KG1 (cell line): Measurements from ENCODE around the gene ULK4.

Source experiments
- DNase-seq: peaks from one replicate; lab custom pipeline; 2025; lab: John Stamatoyannopoulos, UW

Gene ULK4

DNA sequence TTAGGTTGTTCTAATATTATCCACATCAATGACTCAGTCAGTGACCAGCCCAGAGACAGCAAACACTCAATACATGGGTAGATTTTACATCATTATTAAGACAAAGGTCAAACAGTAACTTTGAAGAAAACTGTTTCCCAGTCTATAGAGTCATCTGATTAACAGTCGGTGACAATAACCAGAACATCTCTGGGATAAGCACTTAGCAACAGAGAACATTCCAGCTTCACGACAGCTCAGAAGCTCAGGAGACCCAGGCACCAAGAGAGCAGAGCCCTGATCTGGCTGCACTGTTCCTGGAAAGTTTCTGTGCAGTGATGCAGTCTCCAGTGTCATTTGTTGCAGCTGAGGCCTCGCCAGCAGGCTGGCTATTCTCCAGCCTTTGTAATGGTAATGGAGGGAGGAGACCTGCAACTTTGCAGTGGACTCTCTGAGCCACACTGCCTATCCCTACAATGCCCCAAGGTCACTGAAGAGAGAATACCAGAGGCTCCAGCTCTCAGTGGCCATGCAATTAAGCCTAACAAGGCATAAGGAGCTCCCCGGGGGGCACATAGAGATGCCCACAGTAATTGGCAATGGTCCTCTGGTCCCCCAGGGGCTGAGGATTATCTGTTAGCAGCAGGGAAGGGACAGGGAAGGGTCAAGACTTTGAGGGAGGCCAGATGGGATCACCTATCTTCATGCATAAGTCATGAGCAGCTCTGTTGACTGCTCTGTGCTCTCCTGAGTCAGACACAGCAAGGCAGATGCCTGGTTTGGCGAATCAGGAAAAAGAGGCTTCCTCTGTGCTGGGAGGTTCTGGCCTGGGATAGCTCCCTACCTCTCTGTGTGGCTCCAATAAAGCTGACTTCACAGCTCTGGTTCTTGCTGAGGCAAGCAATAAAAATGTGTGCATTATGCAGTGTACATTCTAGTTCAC lies 599.0 kb downstream of the ULK4 start:
- DNase-seq: no peak

DNA sequence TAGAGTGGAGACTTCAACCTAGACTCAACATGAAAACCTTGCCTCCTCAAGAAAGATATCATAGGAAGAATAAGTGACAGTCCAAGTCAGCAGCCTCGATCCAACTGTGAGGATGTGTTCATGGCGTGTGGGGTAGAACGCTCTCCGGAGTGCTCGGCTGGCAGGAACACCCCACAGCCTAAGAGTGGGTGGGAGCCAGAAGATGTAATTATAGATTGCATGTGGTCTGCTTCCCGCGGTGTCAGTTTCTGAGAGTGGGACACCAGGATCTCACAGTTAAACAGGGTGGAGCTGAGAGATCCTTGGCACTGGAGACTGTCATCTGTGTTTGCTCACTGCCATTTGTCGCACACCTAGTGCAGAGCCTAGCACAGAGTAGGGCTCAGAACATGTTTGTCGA lies 604.6 kb downstream of the ULK4 start:
- DNase-seq: no peak

DNA sequence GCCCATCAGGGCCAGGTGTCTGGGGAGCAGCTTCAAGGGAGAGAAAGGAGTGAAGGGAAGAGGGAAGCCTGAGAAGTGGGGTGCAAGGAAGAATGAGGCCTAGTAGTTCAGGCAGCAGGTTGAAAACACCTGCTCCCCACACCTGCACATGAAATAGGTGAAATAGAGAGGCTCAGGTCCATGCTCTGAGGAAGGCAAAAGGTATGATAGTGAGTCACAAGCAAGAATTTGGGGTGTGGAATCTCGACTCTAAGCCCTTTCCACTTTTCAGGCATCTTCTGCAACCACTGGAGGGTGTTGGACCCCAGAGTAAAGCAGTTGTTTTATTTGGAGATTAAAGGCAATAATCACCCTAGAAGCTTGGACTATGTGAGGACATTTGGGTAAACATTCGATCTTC lies 605.1 kb downstream of the ULK4 start:
- no peak for DNase-seq

DNA sequence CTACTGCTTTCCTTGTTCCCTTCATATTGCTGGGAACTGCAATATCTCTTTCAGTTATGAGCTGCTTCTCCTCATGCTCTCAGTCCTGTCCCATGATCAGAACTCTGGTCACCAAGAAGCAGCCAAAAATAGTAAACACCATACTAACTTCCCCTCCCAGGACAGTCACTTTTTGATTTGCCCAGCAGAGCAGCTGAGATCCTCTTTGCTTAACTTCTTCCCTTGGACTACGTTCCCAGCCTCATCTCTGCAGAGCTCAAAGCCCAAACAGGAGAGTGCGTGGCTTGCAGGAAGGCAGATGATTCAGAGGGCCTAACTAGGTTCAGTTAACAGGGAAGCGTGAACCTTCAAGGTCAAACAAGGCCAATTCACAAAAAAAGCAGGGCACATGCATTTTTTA lies 609.4 kb downstream of the ULK4 start:
- no peak for DNase-seq

DNA sequence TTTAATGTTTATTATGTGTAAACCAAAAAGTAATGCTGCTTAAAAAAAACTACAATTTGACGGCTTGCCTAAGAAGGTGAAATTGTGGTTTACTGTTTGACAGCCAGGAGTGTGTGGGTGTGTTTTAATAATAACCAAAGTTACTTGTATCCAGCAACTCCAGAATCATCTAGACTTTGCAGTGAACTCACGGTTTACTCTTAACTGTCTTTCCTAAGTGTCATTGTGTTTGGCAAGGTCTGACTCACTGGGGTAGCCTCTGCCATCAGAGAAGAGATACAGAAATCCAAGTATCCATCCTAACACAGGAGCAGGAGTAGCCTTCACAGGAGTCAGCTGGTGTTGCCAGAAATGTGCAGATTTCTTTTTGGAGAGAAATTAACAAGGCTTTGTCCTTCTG lies 611.5 kb downstream of the ULK4 start:
- no peak for DNase-seq

DNA sequence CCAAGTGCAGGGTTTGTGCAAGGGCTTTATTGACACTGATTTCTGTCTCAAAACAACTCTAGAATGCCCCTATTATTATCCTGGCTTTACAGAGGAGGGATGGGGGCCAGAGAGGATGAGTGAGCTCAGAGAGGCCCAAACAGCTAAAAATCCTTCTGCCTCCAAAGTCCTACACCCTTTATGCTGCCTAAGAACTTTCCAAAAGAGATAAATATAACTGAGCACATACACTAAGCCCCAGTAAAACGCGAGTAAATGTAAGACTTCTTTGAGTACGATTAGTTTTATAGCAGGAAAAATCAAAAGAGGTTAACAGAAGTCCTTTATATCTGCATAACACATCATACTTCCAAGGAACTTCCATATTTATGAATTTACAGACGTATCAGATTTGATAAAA lies 613.5 kb downstream of the ULK4 start:
- DNase-seq: no peak

DNA sequence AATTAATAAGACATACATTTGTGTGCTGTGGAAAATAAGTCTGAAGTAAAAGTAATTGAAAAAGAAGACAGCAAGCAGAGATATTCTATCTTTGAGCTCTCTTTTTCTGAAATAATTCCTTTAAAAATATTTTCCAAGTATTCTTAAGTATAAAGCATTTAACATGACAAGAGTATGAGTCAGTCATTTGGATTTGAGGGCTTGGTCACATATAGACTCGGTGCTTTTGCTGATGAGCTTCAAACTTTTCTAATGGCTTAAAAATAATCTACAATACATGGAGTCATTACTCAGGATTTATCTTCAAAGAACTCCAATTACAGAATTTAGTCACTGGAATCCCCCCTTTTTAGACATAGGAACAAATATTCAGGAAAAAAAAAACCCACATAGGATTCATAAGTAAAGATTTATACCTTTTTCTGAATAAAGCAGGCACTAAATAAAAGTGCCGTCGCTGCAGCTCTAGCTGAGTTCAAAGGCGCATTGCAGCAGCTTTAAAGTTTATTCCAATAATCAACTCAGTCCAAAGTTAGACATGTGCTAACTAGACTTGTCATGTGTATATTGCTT lies 615.1 kb downstream of the ULK4 start:
- no peak for DNase-seq

DNA sequence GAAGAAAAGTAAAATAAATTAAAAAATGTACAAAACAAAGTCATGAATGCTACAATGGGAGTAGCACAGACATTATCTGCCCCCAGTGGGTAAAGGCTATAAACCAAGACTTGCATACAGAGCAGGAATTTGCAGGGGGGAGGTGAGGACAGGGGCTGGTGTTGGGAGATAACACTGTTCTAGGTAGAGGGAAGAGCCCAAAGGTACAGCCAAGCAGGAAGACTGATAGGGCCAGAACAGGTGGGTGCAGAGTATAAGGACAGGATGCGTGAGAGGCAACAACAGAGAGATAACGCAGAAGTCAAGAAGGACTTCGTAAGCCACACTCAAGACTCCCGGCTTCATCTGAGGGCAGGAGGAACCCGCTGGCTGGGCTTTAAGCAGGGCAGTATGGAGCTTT lies 616.1 kb downstream of the ULK4 start:
- DNase-seq: no peak

DNA sequence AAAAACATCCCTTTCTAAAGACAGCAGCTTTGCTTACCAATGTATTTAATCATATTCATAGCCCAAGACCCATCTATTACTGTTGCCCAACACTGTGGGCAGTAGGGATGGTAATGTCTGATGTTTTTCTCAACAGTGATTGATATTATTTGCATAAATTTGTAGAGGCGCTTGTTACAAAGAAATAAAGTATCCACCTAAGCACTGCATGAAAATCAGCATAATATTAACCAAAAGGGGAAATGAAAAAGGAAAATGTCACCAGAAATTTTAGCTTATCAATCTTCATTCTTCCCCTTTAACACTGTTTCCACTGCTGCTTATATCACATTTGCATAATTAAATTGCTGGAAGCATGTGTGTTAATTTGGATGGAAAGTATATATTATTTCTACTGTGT lies 622.1 kb downstream of the ULK4 start:
- DNase-seq: no peak

DNA sequence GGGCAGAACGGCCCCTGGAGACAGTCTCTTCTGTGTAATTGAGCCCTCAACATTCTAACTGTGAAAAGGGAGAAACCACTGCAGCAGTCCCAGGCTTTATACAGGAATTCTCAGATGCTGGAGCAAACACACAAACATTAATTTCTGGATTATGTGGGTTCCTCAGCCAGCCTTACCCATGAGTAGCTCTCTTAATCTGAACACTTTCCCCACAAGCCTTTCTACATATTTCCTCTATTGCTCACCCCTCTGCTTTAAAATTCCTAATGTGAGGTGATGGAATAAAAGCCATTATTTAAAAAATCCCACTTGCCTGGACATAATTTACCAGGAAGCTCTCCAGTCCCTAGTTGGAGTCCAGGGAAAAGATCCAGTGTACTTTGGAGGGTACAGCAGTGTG lies 623.6 kb downstream of the ULK4 start:
- DNase-seq: no peak

DNA sequence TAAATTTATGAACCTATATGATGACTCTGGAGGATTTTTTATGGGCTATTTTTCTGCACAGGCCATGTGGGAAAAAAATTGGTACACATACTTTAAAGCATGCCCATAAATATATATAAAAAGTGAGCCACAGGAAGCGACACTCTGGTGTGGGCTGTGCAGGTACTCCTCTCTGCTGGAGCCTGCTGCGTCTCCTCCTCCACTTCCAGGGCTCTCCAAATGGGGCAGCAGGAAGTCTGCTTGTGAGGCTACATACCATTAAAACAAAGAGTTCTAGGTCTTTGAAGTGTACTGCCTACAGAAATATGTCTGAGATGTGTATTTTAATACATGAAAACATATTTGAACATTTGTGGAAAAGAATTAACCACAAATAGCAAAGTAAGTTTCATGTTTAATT lies 627.5 kb downstream of the ULK4 start:
- no peak for DNase-seq

DNA sequence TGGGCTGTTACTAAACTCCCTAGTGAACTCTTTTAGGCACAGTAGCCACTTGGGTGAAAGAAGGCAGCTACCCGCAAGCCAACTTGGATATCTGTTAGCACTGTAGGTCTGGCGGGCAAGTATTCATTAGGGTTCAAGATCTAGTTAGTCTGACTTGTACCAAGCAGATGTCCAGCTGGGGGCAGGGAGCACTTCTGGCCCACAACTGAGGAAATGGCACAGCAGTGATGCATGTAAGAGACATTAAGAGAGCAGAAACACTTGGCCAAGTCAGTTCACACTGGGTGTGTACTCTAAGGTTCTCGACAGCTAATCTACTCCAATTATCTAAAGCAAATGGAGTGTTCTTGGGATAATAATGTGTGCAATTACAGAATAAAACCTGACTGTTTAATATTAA lies 630.9 kb downstream of the ULK4 start:
- no peak for DNase-seq

DNA sequence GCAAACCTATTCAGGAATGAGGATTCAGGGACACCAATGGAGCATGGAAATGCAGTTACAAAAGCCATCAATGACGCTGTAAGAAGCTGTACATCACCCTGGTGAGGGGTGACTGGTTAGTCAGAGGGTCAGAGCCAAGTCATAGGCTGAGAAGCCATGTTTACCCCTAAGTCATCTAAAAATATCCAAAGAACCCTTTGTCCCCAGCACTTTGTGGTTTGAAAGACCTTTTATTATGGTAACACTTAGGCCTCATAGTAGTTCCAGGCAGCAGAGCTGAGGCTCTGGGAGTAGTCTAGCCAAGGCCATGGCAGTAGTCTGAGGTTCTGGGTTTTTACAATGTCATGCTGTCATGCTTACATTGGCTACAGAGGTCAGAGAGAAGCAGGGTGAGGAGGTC lies 631.4 kb downstream of the ULK4 start:
- no peak for DNase-seq

DNA sequence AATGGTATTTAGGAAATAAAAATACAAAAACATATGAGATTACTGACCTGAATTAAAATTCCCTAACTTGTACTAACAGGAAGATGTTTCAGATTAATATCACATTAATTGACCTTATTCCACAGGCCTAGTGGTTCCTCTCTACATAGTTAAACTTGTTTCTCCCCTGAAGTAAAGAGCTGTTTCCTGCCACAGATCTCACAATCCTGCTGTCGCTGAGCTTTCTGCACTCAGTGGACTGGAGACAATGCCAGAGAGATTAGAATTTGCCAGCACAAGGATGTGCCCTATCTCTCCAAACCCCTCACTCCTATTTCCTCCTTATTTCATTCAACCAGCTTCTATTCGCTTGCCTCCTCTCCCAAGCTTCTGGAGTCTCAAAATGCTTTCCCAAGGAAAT lies 632.0 kb downstream of the ULK4 start:
- no peak for DNase-seq

DNA sequence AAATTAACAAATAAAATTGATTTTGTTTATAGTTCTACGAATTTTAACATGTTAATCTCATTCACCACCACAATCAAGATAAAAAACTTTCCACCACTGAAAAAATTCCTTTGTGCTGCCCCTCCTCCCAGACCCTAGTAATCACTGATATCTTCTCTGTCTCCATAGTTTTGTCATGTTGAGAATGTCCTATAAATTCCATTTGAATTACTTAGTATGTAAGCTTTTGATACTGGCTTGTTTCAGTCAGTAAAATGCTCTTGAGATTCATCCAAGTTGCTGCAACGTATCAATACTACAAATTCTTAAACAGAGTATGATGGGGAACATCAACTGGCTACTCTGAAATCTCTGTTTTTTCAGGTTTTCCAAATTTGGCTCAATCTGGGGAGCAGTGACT lies 633.0 kb downstream of the ULK4 start:
- DNase-seq: no peak

DNA sequence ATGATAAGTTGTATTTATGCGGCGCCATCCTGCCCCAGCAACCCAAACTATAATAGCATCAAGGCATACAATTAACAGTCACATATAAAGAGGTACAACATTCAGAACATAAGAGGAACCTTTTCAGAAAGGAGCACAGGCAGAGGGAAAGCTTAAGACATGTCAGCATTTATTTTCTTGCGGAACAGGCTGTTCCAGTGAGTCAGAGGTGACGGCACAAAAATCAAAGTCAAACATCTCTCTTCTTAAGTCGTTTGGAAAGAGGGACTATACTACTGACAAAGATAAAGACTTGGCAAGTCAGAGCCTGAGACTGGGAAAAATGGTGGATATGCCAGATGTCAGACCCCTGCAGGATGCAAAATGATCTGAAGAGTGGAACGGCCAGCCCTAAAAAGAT lies 634.2 kb downstream of the ULK4 start:
- no peak for DNase-seq

DNA sequence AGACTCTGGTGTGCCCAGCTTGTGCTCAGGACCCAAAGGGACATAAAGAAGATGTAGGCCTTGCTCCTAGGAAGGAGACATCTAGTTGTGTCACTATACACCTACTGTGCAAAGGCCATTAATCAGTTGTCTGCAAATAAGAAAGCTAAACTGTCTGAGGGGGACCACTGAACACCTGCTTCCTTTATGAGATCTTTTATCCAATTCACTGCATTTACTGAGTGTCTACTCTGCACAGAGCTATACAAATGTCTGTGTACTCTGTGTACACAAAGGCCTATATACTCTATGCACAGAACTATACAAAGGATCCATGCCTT lies 637.8 kb downstream of the ULK4 start:
- no peak for DNase-seq

DNA sequence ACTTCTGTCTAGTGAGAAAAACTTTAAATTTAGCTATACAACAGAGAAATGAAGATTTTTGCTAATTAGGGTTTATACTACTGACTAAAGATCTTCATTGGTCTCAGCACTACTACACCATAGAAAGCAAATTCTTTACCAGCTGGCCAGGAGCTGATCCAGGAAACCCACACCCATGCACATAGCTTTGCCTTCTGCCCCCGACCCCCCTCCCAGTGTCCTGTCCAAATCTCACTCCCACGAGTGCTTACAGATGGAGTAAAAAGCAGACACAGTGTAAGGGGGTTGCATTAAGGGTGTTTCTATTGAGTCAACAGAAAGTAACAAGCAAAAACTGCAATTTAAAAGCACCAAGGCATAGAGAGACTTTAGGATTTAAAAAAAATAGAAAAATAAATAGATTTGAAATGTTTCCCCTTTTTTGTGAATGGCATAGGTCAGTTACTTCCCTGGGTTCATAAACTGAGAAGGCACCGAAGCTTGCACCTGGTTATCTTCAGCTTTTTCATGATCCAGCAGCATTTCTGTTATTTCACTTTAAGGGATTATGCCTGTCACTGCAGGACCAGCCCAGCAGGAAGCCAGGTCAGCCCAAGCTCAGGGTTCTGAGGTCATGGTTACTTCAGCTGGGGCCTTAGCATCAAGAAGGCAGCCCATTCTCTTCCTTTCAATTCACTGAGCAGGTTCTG lies 638.3 kb downstream of the ULK4 start:
- DNase-seq: no peak

DNA sequence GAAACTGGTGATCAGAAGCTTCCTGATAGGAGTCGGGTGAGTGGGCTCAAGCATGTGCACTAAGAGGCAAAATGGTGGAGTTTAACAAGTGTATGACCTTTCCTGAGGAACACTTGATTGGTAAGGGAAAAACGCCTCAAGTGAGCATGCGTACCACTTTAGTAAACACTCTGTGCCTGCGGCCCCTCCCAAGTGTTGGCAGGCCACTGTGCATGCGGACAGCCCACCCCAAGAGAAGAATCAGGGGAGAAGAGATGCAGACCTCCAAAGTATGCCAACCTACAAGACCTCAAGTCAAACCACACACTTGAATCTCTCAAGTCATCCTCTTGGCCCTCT lies 640.3 kb downstream of the ULK4 start:
- DNase-seq: no peak

DNA sequence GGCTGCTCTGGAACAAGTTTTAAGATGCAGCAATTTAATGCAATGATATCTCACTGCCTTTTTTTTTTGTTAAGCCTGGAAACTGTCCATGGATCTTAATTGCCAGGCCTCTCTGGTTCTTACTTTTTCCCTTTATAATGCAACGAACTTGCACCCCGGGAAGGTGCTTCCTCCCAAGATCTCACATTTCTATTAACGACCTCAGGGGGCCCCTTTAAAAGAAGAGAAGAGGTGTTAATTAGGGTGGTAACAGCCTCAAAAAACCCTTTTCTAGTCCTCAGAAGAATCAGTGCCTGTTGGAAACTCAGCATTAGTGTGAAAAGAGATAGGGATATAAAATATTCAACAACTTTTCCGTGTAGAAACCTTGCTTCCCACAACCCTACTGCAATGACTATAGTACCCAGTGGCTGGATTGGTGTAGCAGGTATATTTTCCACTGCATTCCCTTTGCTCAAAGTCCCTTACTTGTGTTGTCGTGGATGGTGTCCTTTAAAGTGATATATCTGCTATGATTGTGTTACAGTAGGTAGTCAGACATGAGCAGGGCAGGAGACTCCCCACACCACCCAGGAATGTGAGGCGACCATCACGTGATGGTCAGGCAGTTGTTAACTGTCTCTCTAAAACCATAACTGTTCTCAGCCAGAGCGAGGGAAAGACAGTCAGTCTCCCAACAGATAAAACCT lies 640.8 kb downstream of the ULK4 start:
- DNase-seq: no peak

DNA sequence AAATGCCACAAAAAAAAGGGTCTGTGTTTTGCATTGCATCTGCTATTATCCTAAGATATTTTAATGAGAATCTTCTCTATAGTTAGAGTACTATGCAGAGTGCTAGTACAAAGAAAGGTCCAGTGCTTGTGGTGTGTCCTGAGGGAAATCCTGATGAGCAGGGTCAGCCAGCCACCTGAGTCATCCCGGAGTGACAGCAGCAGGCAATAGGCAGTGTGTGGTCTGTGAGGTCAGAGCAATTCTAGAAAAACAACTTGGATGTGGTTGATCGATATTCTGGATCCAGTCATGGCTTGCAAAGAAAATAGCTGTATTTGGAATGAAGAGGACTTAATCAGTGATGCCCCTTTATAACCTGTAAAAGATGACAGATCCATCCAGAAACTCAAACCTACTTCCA lies 643.4 kb downstream of the ULK4 start:
- DNase-seq: no peak

DNA sequence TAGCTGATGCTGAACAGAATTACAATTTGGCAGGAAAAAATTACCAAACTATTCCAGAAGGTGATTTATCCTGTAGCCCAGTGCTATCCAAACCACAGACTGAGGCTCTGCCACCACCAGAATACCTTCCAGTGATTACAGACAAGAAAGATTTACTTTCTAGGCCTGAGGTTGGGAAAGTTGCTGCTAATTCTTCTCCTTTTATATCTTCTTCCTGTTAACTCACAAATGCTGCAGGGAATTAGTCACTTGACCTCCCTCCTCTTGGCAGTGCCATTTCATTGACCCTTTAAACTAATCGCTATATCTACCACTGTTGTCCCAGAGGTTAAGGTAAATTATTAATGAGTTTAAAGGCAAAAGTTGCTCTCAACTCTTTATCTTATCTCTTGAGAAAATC lies 644.2 kb downstream of the ULK4 start:
- DNase-seq: no peak

DNA sequence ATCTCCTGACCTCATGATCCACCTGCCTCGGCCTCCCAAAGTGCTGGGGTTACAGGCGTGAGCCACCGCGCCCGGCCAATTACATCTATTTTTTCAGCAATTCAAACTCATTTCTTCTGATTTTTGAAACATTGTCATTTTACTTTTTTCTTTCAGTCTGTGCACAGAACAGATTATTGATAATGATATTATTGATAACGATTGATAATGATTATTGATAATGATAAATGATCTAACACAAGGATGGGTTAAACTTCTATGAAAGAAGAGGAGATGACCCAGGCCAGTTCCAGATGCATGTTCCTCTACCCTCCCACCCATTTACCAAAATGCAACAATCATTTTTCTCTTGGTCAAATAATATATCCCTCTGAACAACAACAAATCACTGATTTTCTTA lies 644.6 kb downstream of the ULK4 start:
- DNase-seq: no peak
